GM10266 (cell line): ENCODE data around the gene SMAD6.

Source experiments
- DNase-seq: peaks from one replicate; pipeline ENCODE4 v3.0.0; 2012; ENCODE audit errors: extremely low spot score
- TF ChIP-seq, protein P1 (sequence below): IDR thresholded peaks from 2 replicates; pipeline ENCODE4 v1.5.1; 2012; ENCODE audit warnings: mild to moderate bottlenecking, low read depth; ENCODE audit not compliant: control insufficient read depth, insufficient read depth; ENCODE audit errors: missing control alignments

Gene SMAD6

GRCh38 chr15:66778314-66778665 lies 76.3 kb downstream of the SMAD6 start:
- TF ChIP-seq, protein P1, sequence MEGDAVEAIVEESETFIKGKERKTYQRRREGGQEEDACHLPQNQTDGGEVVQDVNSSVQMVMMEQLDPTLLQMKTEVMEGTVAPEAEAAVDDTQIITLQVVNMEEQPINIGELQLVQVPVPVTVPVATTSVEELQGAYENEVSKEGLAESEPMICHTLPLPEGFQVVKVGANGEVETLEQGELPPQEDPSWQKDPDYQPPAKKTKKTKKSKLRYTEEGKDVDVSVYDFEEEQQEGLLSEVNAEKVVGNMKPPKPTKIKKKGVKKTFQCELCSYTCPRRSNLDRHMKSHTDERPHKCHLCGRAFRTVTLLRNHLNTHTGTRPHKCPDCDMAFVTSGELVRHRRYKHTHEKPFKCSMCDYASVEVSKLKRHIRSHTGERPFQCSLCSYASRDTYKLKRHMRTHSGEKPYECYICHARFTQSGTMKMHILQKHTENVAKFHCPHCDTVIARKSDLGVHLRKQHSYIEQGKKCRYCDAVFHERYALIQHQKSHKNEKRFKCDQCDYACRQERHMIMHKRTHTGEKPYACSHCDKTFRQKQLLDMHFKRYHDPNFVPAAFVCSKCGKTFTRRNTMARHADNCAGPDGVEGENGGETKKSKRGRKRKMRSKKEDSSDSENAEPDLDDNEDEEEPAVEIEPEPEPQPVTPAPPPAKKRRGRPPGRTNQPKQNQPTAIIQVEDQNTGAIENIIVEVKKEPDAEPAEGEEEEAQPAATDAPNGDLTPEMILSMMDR: no peak
- DNase-seq: no peak

DNA sequence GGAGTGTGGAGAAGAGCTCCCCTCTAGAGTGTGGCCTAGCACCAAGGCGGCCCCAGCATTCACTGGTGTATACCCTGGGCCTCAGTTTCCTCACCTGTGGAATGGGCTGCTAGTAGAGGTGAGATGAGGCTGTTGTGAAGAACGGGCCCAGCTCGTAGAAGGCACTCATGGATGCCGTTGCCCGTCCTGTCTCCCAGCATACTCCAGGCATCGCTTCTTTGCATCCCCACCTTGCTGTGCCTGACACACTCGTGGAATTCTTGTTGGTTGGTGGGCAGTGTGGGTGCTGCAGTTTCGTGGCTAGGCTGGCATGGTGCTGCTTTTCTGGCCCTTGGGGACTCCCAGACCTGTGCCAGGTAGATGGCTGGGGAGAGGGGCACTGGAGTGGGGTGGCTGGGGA lies 76.7 kb downstream of the SMAD6 start:
- no peak for DNase-seq
- TF ChIP-seq, protein P1: no peak

DNA sequence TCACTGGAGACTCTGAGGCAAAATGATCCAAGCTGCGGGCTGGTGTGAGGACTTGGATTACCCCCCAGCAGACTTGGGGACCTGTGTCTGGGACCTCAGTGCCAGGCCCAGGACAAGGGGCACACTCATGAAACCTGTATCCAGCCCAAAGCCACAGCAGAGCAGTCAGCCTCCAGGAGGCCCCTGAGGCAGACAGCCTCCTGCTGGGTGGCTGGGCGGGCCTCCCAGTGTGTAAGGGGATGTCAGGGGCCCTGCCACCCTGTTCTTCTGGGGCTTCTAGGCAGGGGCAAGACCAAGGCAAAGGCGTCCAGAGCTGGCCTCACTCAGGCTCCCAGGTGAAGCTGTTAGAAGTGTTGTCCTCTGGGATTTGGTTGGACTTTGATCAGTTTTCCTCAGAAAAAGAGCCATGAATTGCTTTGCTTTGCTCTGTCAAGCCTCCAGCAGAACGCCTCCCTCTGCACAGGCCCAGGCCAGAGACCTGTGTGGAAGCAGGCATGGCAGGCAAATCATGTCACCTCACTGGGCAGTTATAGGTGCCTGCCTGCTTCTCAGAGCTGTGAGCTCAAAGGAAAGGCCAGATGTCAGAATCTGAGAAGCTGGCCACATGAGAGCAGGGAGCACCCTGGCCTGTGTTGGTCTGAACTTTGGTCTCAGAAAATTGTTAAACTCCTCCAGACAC lies 77.4 kb downstream of the SMAD6 start:
- TF ChIP-seq, protein P1: no peak
- DNase-seq: no peak

DNA sequence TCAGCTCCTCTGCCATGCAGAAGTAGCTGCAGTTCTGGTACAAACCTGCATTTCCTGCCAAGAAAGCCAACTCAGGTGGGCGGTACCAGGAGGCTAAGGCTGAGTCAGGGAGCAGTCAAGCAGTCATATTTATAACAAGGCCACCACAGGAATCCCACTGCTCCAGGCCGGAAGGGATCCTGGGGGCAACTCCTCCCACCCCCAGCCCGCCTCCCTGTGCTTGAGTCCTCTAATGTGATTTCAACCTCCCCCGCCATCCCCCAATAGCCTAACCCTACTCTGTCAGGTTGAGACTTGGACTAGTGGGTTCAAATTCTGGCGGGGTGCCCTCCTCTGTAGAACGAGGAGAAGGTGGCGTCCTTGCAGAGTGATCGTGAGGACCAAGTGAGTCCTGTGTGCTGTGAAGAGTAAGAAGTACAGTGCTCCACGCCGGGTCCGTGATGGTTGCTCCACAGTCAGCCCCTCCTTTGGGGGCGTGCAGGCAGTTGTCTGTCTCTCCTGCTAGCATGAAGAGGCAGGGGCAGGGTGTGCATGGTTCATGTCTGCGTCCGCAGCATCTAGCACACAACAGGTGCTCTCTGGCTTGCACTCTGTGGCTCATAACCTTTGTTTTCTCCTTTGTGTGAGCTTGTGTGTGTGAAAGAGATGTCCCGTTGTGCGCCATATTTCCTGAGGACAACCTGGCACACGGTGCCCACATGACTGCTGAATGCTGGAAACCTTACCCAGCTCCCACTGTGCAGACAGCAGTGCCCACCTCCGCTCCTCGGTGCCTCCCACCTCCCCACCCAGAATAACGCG lies 78.3 kb downstream of the SMAD6 start:
- DNase-seq: no peak
- TF ChIP-seq, protein P1: no peak

DNA sequence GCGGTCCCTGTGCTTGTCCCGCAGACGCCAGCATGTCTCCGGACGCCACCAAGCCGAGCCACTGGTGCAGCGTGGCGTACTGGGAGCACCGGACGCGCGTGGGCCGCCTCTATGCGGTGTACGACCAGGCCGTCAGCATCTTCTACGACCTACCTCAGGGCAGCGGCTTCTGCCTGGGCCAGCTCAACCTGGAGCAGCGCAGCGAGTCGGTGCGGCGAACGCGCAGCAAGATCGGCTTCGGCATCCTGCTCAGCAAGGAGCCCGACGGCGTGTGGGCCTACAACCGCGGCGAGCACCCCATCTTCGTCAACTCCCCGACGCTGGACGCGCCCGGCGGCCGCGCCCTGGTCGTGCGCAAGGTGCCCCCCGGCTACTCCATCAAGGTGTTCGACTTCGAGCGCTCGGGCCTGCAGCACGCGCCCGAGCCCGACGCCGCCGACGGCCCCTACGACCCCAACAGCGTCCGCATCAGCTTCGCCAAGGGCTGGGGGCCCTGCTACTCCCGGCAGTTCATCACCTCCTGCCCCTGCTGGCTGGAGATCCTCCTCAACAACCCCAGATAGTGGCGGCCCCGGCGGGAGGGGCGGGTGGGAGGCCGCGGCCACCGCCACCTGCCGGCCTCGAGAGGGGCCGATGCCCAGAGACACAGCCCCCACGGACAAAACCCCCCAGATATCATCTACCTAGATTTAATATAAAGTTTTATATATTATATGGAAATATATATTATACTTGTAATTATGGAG lies 79.1 kb downstream of the SMAD6 start:
- TF ChIP-seq, protein P1: no peak
- no peak for DNase-seq

DNA sequence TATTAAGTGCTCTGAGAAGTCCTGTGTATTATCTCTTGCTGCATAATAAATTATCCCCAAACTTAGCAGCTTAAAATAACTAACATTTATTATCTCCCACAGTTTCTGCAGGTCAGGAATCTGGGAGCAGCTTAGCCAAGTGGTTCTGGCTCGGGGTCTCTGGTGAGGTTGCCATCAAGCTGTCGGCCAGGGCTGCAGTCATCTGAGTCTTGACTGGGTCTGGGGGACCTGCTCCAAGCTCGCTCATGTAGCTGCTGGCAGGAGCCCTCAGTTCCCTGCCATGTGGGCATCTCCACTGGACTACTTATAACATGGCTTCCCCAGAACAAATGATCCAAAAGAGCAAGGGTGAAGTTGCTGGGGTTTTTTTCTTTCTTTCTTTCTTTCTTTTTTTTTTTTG lies 80.7 kb downstream of the SMAD6 start:
- TF ChIP-seq, protein P1: no peak
- no peak for DNase-seq
